Renal cortex interstitium (tissue), 11 donors: Measurements from ENCODE around the gene MOGAT2. TPM values are rescaled to one million over a fixed set of nuclear protein-coding genes. Genes with fewer than 3 reads are reported as not detected.

ENCODE experiments used
- DNase-seq, 11 donors: peaks; one replicate each; pipeline ENCODE4 v3.0.0-alpha.2; 2013; ENCODE audit warnings: low read depth in 9 of 11, low spot score in 4 of 11; ENCODE audit errors: extremely low read depth in 1 of 11
- polyA plus RNA-seq, 3 donors: library from polyadenylated mRNA; unstranded; fragments of 120-200 nt; gene quantifications; one replicate each; pipeline ENCODE4 v1.2.1, GENCODE V29; 2013; ENCODE audit not compliant: insufficient read length in 3 of 3

The MOGAT2 gene
- polyA plus RNA-seq, 3 donors, result 0.67 to 1.3 (median 0.85) TPM

DNA sequence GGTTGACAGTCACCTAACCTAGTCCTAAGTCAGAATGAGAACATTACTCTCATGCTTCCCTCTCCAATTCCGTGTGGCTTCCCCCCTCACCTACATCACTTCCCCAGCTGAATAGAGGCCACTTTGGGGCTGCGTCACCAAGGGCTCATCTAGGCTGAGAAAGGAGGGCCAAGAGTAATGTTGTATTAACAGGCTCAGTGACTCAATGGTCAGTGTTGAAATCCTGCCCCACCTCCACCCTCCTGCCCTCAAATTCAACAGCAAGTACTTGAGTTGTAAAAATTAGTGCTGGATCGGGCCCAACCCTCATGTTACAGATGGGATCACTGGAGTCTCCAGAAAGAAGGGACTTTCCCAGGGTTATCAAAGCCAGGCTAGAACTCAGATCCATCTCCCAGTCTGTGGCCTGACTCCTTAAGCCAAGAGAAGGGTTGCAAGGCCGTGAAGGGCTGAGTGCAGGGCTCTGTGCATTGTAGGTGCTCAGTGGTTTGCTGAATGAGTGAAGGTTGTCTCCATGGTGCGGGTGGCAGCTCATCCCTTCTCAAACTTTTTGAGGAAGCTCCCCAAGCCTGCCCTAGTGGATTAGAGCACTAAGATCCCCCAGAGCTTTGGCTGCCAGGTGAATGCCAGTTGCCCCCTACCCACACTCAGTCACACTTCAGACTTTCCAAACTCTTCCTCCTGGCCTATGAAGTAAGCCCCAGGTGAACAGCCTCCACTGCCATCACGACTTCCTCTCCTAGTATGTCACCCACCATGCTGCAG lies 54.2 kb downstream of the MOGAT2 start:
- DNase-seq, result no peak

DNA sequence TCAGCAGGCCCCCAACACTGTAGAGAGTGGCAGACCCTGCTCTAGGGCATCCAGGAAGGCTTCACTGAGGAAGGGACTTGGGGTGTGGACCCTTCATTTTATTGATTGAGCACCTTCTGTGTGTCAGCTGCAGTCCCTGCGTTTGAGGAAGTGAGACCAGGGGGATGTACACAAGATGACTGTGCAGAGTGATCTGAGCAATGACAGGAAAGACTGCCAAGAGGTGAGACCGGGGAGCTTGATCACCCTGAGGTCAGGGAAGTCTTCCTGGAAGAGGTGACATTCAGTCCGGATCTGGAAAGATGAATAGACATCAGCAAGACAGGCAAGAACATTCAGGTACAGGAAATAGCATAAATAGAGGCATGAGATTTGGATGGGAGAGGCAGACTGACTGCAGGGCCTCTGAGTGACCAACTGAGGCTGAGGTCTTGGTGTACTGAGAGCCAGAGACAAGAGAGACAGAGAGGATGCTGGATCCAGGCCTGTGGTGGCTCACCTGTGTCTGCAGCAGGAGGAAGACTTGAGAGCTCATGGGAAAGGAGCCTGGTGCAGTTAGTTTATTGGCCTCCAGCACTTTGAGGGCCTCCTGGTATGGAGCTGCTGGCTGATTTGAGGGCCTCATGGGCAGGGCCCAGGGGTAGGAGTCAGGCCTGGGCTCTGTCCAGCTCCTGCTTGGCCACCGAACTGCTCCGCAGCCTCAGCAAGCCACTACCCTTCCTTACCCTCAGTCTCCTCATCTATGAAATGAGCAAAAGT lies 56.1 kb downstream of the MOGAT2 start:
- DNase-seq, result no peak

DNA sequence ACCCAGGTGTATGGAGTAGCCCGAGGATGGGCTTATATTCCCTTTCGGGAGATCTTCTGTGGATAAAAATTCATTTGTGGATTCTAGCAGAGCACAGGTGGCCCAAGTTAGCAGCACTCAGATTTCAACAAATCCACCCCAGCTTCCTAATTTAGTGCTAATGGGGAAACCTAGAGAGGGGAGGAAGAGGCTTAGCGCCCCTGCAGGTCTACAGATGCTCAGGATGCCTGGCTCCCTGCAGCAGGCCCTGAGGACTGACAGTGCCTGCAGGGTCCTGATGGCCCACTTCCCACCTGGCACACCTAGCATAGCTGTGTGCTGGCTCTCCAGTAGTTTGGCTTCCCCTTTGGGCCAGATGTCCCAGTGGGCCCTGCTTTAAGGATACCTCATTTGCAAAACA lies 57.4 kb downstream of the MOGAT2 start:
- DNase-seq, result no peak

DNA sequence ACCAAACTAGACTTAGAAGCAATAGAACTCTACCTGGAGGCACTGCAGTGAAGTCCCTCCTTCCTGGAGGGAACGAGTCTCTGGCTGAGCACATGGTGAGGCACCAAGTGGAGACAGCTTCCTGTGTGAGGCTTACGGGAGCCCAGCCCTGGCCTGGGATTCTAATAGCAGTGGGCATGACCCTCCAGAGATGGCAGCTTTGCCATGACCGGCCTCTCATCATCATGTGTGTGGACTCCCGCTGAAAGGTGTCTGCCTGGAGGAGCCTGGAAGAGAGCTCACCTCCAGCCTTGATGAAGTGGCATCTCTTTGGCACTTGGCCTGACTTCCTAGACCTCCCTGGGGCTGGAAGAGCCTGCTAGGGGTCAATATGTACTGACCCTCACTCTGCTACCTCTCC lies 58.9 kb downstream of the MOGAT2 start:
- DNase-seq, result no peak

DNA sequence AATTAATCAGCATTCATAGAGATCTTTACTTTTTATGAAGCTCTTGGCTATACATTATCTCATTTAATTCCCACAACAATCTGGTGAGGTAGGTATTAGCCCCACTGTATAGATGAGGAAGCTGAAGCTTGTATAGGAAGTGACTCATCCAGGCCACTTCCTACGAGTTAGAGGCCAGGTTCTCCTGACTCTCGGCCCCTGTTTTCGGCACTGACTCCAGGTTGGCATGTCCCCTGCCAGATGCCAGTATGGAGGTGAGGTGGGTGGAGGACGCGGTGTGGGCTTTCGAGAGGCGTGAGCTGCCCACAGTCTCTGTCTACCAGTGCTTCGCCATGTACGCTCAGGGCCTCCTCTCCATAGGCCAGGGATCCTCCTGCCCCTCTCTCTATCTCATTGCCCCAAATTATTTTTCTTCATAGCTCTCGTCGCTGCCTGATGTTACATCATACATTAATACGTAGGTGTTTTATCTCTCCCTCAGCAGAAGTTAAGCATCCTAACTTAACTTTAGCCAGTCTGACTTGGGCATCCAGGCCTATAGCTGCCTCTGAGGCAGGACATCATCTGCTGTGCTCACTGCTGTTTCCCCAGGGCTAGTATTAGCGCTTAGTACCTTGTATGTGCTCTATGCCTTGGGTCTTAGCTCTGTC lies 59.9 kb downstream of the MOGAT2 start:
- no peak for DNase-seq

DNA sequence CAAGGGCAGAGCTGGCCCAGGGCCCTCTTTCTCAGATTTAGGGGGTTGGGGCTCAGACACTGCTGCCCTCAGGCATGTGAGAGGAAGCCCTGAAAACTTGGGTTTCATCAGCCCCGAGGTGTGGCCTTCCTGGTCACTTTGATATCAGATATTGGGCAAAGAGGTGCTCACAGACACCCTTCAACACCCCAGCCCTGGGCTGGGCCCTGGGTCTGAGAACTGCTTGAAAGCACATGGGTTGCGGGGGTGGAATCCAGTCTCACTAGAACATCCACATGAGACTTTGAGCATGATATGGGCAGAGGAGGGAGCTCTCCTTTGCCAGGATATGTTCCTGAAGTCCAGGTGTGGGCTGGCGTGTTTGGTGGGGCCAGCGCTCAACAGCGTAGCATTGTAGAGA lies 61.3 kb downstream of the MOGAT2 start:
- no peak for DNase-seq

DNA sequence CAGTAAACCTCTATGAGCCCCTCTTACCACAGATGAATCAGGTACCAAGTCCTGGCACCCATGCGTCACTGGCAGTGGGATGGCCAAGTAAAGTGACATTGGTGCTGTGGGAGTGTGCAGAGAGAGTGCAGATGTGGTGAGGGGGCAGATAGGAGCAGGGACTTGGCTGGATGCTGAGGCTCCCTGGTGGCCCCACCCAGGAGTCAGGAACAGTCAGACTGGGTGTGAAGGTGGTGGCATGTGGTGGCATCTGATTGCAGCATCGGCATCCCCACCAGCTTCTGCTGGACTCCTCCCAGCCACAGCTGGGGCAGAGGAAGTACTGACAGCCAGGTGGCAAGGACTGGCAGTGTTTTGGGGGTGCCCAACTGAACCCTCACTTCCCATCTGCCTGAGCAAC lies 62.3 kb downstream of the MOGAT2 start:
- no peak for DNase-seq

DNA sequence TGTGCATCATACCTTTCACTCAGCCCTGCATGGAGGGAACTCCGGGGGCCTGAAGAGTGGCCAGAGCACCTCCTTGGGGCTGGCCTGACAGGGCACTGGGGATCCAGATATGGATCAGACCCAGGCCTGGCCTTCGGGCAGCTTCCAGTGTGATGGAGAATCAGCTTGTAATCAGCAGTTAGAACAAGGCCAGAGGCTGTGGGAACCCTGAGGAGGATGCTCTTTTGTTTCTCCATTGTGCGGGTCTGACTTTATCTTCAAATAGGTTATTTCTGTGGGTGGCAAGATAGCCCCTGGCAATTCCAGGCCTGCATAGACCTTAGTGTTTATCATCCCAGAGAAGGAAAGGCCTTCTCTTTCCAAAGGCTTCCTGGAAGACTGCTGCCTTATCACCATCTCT lies 63.2 kb downstream of the MOGAT2 start:
- no peak for DNase-seq

DNA sequence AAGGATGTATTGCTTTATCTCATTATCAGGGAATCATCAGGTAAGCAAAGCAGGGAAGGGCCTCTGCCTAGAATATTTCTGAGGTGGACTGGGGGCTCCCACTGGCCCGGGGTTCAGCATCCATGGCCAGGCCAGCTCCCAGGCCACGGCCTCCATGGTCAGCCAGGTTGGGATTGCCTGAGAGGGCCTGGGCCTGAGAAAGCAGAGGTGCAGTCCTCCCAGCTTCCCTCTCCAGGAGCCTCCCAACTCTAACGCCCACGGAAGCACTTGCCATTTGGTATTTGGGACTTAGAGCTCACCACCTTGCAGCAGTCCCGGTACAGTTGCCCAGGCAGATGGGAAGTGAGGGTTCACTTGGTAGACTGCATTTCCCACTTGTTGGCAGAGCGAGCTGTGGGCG lies 63.7 kb downstream of the MOGAT2 start:
- DNase-seq, result no peak

DNA sequence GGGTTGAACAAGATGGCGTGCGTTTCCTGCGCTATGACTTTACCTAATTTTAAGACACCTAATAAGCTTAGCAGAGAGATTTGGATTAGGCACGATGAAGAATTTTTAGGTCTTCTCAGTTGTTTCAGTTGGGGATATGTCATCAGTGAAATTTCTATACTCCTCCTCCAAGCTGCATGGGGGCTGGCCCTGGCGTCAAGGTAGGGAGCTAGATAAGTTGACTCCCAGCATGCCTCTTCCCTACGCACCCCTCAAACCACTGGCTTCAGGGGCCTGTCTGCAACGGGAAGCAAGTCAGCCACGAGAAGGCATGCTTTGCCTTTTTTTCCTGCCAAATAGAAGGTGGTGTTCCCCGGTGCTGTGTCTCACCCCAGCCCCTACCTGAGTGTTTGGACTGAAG lies 64.2 kb downstream of the MOGAT2 start:
- DNase-seq, result no peak

Other genes starting within 250 kb of the MOGAT2 start
- gene GDPD5, start 191.9 kb upstream of the MOGAT2 start, polyA plus RNA-seq, result 10 to 100 TPM in 2 of 3 donors, 1 to 10 TPM in 1; 9.2 to 13.6 (median 12.1) TPM
- 100 to 1,000 TPM; 282 to 410 (median 306) TPM for gene SERPINH1, start 155.6 kb upstream of the MOGAT2 start, polyA plus RNA-seq
- gene MAP6, start 48.8 kb upstream of the MOGAT2 start, polyA plus RNA-seq, result 1 to 10 TPM; 5.7 to 8.4 (median 8.1) TPM
- 1 to 10 TPM; 3.7 to 4.3 (median 3.9) TPM for gene DGAT2, start 50.9 kb downstream of the MOGAT2 start, polyA plus RNA-seq
- 10 to 100 TPM; 15.4 to 18.1 (median 16.5) TPM for gene UVRAG, start 97.4 kb downstream of the MOGAT2 start, polyA plus RNA-seq